Karpas-422 (cell line): Measurements from ENCODE around the gene SIN3A. TPM values are rescaled to one million over a fixed set of nuclear protein-coding genes. Genes with fewer than 3 reads are reported as not detected.
"Not testable (repeated sequence)": the region's sequence is repeated elsewhere in the genome, so short reads cannot be mapped to it uniquely, and the experiment has no call there.

Source experiments
- DNase-seq: peaks from one replicate; pipeline ENCODE4 v3.0.0-alpha.2; 2015
- H2AFZ ChIP-seq: fragments of 200-600 bp; sonication (generic); 2 replicates; pipeline ENCODE4 v1.6.1; 2014; ENCODE audit warnings: antibody characterized with exemption, low read length, mixed read lengths
- H3K27ac ChIP-seq: fragments of 200-600 bp; sonication (generic); 2 replicates; pipeline ENCODE4 v1.5.1; 2014; ENCODE audit warnings: mild to moderate bottlenecking, low read length, moderate library complexity
- H3K27me3 ChIP-seq: fragments of 200-600 bp; sonication (generic); 2 replicates; pipeline ENCODE4 v1.6.1; 2014; ENCODE audit warnings: low read length, mixed read lengths
- H3K36me3 ChIP-seq: fragments of 200-600 bp; sonication (generic); 2 replicates; pipeline ENCODE4 v1.6.1; 2014; ENCODE audit warnings: low read length, mixed read lengths; ENCODE audit not compliant: insufficient read depth
- H3K4me1 ChIP-seq: fragments of 200-600 bp; sonication (generic); 2 replicates; pipeline ENCODE4 v1.6.1; 2014; ENCODE audit warnings: mild to moderate bottlenecking, low read length, mixed read lengths
- H3K4me2 ChIP-seq: fragments of 200-600 bp; sonication (generic); 2 replicates; pipeline ENCODE4 v1.6.1; 2014; ENCODE audit warnings: low read length, low read depth, mild to moderate bottlenecking; ENCODE audit not compliant: poor library complexity, severe bottlenecking
- H3K4me3 ChIP-seq: fragments of 200-600 bp; sonication (generic); 2 replicates; pipeline ENCODE4 v1.5.1; 2014; ENCODE audit warnings: mild to moderate bottlenecking, antibody characterized with exemption, low read length, mixed read lengths
- H3K79me2 ChIP-seq: fragments of 200-600 bp; sonication (generic); 2 replicates; pipeline ENCODE4 v1.6.1; 2014; ENCODE audit warnings: mild to moderate bottlenecking, low read length, mixed read lengths
- H3K9ac ChIP-seq: fragments of 200-600 bp; sonication (generic); 2 replicates; pipeline ENCODE4 v1.6.0; 2014; ENCODE audit warnings: low read length
- H3K9me2 ChIP-seq: fragments of 200-600 bp; sonication (generic), shearing (Covaris generic); replicated peaks from 2 replicates; pipeline ENCODE4 v1.6.0; 2014; ENCODE audit warnings: mild to moderate bottlenecking, low read length, moderate library complexity; ENCODE audit not compliant: insufficient read depth
- H3K9me3 ChIP-seq: fragments of 300-700, 200-600 bp; sonication (generic); 2 replicates; pipeline ENCODE4 v1.6.1; 2014; ENCODE audit warnings: low read length, mixed read lengths
- H4K20me1 ChIP-seq: fragments of 200-600 bp; sonication (generic); 2 replicates; pipeline ENCODE4 v1.6.1; 2014; ENCODE audit warnings: mild to moderate bottlenecking, antibody characterized with exemption, low read length, low read depth; ENCODE audit not compliant: insufficient read depth
- total RNA-seq: library from RNA; depleted of rRNA; stranded (reverse); fragments of >200 nt; shearing (Covaris generic); gene quantifications from 2 replicates; pipeline ENCODE4 v1.2.3, GENCODE V29; 2014; ENCODE audit warnings: low replicate concordance

The SIN3A gene
- total RNA-seq, 1 experiment from 2014 or later: 45.3 TPM

DNA sequence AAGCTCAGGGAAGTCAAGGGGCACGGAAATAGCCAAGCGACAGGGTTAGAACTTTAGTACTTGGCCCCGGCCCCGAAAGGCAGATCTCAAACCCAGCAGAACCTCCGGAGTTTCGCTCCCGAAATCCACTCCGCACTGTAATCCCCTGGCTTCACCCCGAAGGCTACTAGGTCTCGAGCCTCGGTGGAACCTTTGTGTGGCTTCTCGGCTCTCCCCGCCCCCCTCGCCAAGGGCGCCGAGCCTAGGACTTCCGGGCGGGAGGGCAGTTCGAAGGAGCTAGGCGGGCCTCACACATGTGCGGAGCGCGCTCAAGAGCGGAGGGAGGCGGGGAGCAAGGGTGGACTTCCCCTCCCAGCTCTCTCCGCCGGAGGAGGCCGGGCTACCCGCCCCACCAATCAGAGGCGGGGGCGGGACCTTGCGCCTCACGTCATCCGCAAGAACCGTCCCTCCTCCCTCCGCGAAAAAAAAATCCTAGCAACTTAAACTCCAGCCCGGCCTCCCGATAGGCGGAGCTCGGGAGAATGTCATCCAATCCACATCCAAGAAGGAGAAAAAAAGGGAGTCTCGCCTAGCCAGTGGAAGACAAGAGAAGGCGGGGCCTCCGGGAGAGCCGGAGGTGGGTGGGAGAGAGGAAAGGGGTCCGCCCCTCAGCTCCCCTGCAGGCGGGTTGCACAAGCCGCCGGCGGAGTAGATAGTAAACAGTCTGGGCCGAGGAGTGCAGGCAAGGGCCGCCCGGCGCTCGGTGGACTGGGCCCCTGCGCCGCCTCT, 2.4 kb upstream of the SIN3A start:
- Histone ChIP-seq H3K9me3 (no peaks in the 10 kb centered on the region), H3K36me3 (no peaks in the 10 kb centered on the region), H3K9me2 (no peaks in the 10 kb centered on the region), H3K4me3 (peak overlapping the region; percentile 83), H4K20me1 (peaks cover 17% of the 10 kb centered on the region), H3K9ac (peak overlapping the region; percentile 94), H3K27ac (peak overlapping the region; percentile 89), H3K27me3 (no peaks in the 10 kb centered on the region), H3K4me1 (peaks cover 38% of the 10 kb centered on the region), H3K79me2 (peaks cover 22% of the 10 kb centered on the region), H3K4me2 (peak overlapping the region; percentile 94), H2AFZ (no peak overlapping the region)
- DNase-seq: peak; percentile 100

DNA sequence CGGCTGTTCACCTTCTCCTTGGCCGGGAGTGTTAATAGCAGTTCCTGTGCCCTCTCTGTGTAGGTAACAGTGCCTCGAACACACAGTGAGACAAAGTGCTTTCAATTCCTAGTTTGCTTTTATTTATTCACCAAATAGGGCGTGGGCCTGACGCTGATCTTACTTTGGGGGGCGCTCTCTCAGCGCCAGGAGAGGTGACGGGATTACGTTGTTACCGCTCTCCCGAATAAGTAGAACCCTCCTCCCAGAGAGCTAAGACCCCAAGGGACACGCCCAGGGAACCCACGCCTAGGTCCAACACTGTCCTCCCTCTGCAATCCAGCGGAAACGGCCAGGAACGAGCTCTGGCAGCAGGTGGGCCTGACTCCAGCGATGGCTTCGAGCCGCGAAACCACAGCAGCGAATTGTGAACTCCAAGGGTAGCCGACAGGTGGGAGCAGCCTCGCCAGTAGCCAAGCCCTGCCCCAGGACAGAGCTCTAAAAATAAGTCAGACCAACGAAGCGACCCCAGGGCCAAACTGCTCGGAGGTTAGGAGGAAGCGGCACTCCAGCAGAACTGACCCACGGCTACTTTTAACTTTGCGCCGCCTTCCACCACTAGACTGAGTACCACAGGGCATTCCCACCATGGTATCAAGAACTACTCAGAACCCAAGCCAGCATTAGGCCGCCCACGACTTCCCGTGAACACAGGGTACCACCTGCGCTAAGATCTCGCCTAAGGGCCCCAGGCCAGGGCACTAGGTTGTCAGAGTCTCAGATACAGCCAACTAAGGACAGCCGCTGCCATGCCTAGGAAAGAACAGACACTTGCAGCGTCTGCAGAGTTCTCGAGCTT, 1.6 kb upstream of the SIN3A start:
- peak overlapping the region; percentile 94 for H3K4me2 ChIP-seq
- peaks cover 23% of the 10 kb centered on the region for H4K20me1 ChIP-seq
- no peaks in the 10 kb centered on the region for H3K36me3 ChIP-seq
- H2AFZ ChIP-seq: no peak overlapping the region
- H3K27me3 ChIP-seq: no peaks in the 10 kb centered on the region
- H3K9ac ChIP-seq: peak overlapping the region; percentile 94
- no peaks in the 10 kb centered on the region for H3K9me2 ChIP-seq
- no peaks in the 10 kb centered on the region for H3K9me3 ChIP-seq
- peak; percentile 85 for DNase-seq
- H3K4me3 ChIP-seq: peak overlapping the region; percentile 78
- peak overlapping the region; percentile 89 for H3K27ac ChIP-seq
- H3K79me2 ChIP-seq: peaks cover 30% of the 10 kb centered on the region
- peaks cover 45% of the 10 kb centered on the region for H3K4me1 ChIP-seq

DNA sequence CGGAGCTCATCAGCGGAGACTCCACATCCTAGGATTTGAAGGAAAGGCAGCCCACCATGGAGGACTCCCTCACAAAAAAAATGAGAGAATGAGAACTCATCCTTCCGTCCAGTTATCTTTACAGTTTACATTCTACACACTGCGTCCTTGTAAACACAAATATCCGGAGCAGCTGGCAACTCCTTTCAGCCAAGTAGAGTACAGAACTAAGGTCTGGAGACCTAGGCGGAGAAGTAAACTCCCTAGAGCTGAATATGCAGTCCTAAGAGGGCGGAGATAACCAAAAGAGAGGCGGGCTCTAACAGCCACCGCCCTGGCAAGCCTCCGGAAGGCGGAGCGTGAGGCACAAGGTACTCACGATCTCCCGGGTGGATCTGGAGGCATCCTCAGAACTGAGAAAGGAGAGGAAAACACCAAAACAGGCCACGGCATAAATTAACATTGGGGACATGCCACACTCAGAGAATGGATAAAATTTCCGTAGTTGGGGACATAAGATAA, 924 bp upstream of the SIN3A start:
- H3K9me3 ChIP-seq: no peaks in the 10 kb centered on the region
- H4K20me1 ChIP-seq: peaks cover 29% of the 10 kb centered on the region
- peaks cover 37% of the 10 kb centered on the region for H3K79me2 ChIP-seq
- no peak overlapping the region for H2AFZ ChIP-seq
- H3K4me1 ChIP-seq: peaks cover 50% of the 10 kb centered on the region
- H3K9ac ChIP-seq: peak overlapping the region; percentile 94
- peak overlapping the region; percentile 78 for H3K4me3 ChIP-seq
- peak overlapping the region; percentile 94 for H3K4me2 ChIP-seq
- H3K9me2 ChIP-seq: no peaks in the 10 kb centered on the region
- H3K36me3 ChIP-seq: peaks cover 3% of the 10 kb centered on the region; the same call in 1 of the 2 replicates
- H3K27me3 ChIP-seq: no peaks in the 10 kb centered on the region
- peak overlapping the region; percentile 89 for H3K27ac ChIP-seq
- peak; percentile 93 for DNase-seq

DNA sequence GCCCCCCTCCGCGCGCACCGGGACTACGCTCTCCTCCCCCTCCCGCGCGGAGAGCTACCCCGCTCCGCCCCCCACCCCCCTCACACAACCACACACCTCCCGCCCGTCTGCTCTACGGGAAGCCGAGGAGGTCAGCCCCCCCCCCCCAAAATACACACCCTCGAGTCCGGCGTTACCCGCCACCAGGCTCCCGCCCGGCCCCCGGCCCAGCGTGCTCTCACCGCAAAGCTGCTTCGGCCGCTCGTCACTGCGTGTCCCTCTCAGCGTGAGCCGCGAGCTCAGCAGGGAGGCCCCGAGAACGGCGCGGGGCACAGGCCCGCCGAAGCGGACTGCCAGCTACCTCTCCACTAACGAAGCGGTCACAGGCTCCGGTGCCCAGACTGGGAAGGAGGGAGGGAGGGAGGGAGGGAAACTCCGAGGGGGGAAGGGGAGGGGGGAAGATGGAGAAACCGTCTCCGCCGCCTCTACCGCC, 252 bp downstream of the SIN3A start:
- Histone ChIP-seq H3K4me2 (peak overlapping the region; percentile 71), H2AFZ (no peak overlapping the region), H4K20me1 (peaks cover 34% of the 10 kb centered on the region), H3K4me1 (peaks cover 52% of the 10 kb centered on the region), H3K9me3 (no peaks in the 10 kb centered on the region), H3K36me3 (peaks cover 6% of the 10 kb centered on the region; the same call in 1 of the 2 replicates), H3K9ac (peak overlapping the region; percentile 97), H3K4me3 (peak overlapping the region; percentile 78), H3K27ac (peak overlapping the region; percentile 89), H3K9me2 (no peaks in the 10 kb centered on the region), H3K79me2 (peaks cover 49% of the 10 kb centered on the region), H3K27me3 (no peaks in the 10 kb centered on the region)
- DNase-seq: no peak

DNA sequence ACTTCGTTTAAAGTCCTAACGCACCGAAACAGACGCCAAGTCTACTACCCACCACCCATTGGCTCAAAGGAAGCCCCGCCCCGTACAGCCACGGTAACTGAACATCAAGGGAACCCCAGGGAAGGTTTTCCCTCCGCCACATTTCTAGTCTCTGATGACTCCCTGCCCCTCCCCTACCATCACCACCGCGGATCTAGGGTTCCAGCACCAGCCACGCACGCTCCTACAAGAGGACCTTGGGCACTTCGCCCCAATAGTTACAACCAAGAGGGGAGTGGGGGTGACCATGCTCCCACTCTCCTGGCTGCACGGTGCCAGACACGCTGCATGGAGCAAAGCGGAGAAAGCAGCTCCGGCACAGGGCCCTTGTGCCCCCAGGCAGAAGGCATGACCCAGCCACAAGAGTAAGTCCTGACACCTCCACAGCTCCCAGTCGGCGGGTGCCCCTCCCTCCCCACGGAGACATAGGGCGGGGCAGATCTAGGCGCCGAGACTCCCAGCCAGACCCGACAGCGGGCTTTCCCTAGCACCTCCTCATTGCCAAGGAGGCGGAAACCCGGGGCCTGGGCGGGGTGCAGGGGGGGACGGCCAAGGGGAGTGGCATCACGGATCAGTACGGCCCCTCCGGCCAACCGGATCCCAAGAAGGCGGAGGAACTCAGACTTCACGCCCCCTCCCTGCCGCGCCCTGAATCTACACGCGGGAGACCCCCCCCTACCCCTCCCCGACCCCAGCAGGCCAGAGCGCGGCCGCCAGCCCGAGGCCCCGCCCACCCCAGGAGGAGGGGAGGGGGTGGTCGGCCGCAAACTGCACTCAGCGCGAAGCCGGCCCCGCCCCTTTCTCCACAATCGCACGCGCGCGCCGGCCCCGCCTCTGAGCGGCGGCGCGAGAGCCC, 936 bp downstream of the SIN3A start:
- peaks cover 55% of the 10 kb centered on the region for H3K79me2 ChIP-seq
- peak overlapping the region; percentile 98 for H3K4me2 ChIP-seq
- peak overlapping the region; percentile 98 for H3K4me3 ChIP-seq
- no peaks in the 10 kb centered on the region for H3K9me2 ChIP-seq
- H3K4me1 ChIP-seq: peaks cover 55% of the 10 kb centered on the region
- no peaks in the 10 kb centered on the region for H3K9me3 ChIP-seq
- H3K36me3 ChIP-seq: peaks cover 10% of the 10 kb centered on the region; the same call in 1 of the 2 replicates
- no peak overlapping the region for H2AFZ ChIP-seq
- peak overlapping the region; percentile 81 for H3K9ac ChIP-seq
- H3K27me3 ChIP-seq: no peaks in the 10 kb centered on the region
- peak; percentile 98 for DNase-seq
- peaks cover 37% of the 10 kb centered on the region for H4K20me1 ChIP-seq
- H3K27ac ChIP-seq: peak overlapping the region; percentile 47; the same call in 1 of the 2 replicates

DNA sequence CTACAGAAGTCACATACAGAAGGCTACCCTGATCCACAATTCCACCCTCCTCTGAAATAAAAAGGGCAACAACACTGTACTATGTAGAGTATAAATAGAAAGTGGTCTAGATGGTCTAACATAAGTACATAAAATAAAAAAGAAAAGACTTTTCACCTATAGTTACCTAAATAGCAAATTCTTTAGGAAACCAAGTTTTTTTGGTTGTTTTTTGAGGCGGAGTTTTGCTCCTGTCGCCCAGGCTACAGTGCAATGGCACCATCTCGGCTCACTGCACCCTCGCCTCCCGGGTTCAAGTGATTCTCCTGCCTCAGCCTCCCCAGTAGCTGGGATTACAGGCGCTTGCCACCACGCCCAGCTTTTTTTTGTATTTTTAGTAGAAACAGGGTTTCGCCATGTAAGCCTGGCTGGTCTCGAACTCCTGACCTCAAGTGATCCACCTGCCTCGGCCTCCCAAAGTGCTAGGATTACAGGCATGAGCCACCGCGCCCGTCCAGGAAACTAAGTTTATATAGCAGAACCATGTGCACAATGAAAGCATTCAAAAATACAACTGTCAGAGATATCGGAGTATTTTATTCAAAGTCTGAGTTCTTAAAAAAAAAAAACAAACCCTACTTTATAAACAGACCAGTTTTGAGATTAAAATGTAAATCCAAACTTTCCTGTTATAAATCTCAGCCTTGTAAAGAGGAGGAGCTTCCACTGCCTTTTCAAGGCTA, 1.7 kb downstream of the SIN3A start:
- Histone ChIP-seq H3K4me2 (peak overlapping the region; percentile 98), H3K27ac (0 out of 2 replicates have a peak overlapping the region, but pooled peaks have one; percentile 4), H2AFZ (no peak overlapping the region), H4K20me1 (peaks cover 37% of the 10 kb centered on the region), H3K36me3 (peaks cover 10% of the 10 kb centered on the region; the same call in 1 of the 2 replicates), H3K27me3 (no peaks in the 10 kb centered on the region), H3K9me2 (no peaks in the 10 kb centered on the region), H3K79me2 (peaks cover 61% of the 10 kb centered on the region), H3K4me3 (peak overlapping the region; percentile 98), H3K9ac (peak overlapping the region; percentile 81), H3K9me3 (no peaks in the 10 kb centered on the region), H3K4me1 (peaks cover 55% of the 10 kb centered on the region)
- DNase-seq: no peak

DNA sequence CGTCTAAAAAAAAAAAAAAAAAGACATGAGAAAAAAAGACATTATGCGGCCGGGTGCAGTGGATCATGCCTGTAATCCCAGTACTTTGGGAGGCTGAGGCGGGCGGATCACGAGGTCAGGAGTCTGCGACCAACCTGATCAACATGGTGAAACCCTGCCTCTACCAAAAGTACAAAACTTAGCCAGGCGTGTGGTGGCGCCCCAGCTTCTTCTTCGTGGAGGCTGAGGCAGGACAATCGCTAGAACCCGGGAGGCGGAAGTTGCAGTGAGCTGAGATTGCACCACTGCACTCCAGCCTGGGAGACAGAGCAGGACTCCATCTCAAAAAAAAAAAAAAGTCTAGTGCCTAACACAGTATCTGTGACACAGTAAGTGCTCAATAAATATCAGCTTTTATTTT, 3.3 kb downstream of the SIN3A start:
- not testable (repeated sequence) for H3K27me3 ChIP-seq, H3K4me3 ChIP-seq, DNase-seq, H3K27ac ChIP-seq, H3K9ac ChIP-seq, H3K4me2 ChIP-seq, H3K9me3 ChIP-seq, H3K9me2 ChIP-seq, H2AFZ ChIP-seq
- H3K36me3 ChIP-seq: peaks cover 18% of the 10 kb centered on the region; the same call in 1 of the 2 replicates
- peaks cover 43% of the 10 kb centered on the region for H4K20me1 ChIP-seq
- H3K79me2 ChIP-seq: peaks cover 73% of the 10 kb centered on the region
- H3K4me1 ChIP-seq: peaks cover 55% of the 10 kb centered on the region
